ENCODE results near the gene ZNF747.

ZNF747 gene

DNA sequence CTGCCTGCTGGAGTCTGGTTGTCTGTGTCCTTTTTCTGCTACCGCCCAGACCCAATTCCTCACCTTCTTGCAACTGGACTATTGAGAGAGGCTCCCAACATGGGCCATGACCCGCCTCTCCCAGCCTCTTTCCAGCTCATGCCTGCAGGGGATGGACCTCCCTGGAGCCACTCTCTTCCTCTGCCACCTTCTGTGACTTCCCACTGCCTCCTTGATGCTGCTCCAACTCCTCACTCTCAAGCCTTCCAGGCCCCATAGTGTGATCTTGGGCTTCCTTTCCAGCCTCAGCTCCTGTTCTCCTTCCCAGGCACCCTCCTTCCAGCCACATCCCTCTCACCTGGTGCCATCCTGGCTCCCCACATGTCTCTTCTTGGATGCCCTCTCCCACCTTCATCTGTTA is 19.4 kb downstream of the ZNF747 start:
- peaks cover 0 to 4% (median 0%) of the 10 kb centered on the region in 5 donors for H3K27me3 ChIP-seq (ENCODE audit: control insufficient read depth in 5 of 5, insufficient read depth in 4 of 5, low read length in 5 of 5)

DNA sequence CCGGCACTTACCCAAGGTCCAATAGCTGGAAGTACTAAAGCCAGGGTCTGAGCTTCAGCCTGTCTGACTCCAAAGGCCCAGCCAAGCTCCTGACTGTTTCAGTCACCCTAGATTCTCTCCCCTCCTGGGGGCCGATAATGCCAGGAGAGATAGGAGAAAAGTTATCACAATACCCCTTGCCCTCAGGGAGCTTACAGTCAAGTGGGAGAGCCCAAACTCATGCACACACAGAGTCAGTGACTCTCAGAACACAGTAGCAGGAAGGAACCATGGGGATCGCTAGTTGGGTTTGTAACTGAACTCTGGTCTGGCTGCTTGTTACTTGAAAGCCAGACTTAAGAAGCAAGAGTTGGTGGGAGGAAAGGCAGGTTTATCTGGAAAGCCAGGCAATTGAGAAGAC is 23.1 kb downstream of the ZNF747 start:
- Histone ChIP-seq H3K4me1 (ENCODE audit: control insufficient read depth in 5 of 5, insufficient read depth in 5 of 5, low read length in 5 of 5) (no peaks in the 10 kb centered on the region), H3K27me3 (ENCODE audit: control insufficient read depth in 5 of 5, insufficient read depth in 4 of 5, low read length in 5 of 5) (peaks cover 0 to 2% (median 0%) of the 10 kb centered on the region in 5 donors), H3K9me3 (ENCODE audit: control insufficient read depth in 5 of 5, low read length in 5 of 5) (no peaks in the 10 kb centered on the region), H3K27ac (ENCODE audit: low read depth, low read length) (no peak overlapping the region), H3K9ac (ENCODE audit: low read length in 5 of 5) (no peak overlapping the region), H3K36me3 (ENCODE audit: control insufficient read depth in 5 of 5, insufficient read depth in 5 of 5, low read length in 5 of 5) (peaks cover 0 to 15% (median 0%) of the 10 kb centered on the region in 5 donors), H3K4me3 (ENCODE audit: low read depth in 1 of 5, low read length in 5 of 5) (no peak overlapping the region)

More for the DNA sequence above, 19.4 kb downstream of the ZNF747 start:
- peak overlapping the region in 1 of 5 donors; percentile 43 for H3K9ac ChIP-seq (ENCODE audit: low read length in 5 of 5)
- no peaks in the 10 kb centered on the region for H3K4me1 ChIP-seq (ENCODE audit: control insufficient read depth in 5 of 5, insufficient read depth in 5 of 5, low read length in 5 of 5)
- H3K27ac ChIP-seq (ENCODE audit: low read depth, low read length): no peak overlapping the region
- H3K9me3 ChIP-seq (ENCODE audit: control insufficient read depth in 5 of 5, low read length in 5 of 5): no peaks in the 10 kb centered on the region
- peaks cover 0 to 16% (median 0%) of the 10 kb centered on the region in 5 donors for H3K36me3 ChIP-seq (ENCODE audit: control insufficient read depth in 5 of 5, insufficient read depth in 5 of 5, low read length in 5 of 5)
- no peak overlapping the region for H3K4me3 ChIP-seq (ENCODE audit: low read depth in 1 of 5, low read length in 5 of 5)

GRCh38 chr16:30510376-30510938 is 24.2 kb downstream of the ZNF747 start:
- Histone ChIP-seq H3K27ac (ENCODE audit: low read depth, low read length) (no peak overlapping the region), H3K27me3 (ENCODE audit: control insufficient read depth in 5 of 5, insufficient read depth in 4 of 5, low read length in 5 of 5) (peaks cover 0 to 2% (median 0%) of the 10 kb centered on the region in 5 donors), H3K36me3 (ENCODE audit: control insufficient read depth in 5 of 5, insufficient read depth in 5 of 5, low read length in 5 of 5) (peaks cover 0 to 15% (median 0%) of the 10 kb centered on the region in 5 donors), H3K9ac (ENCODE audit: low read length in 5 of 5) (no peak overlapping the region), H3K4me3 (ENCODE audit: low read depth in 1 of 5, low read length in 5 of 5) (no peak overlapping the region), H3K4me1 (ENCODE audit: control insufficient read depth in 5 of 5, insufficient read depth in 5 of 5, low read length in 5 of 5) (no peaks in the 10 kb centered on the region), H3K9me3 (ENCODE audit: control insufficient read depth in 5 of 5, low read length in 5 of 5) (no peaks in the 10 kb centered on the region)

- Histone ChIP-seq H3K4me1 (ENCODE audit: control insufficient read depth in 5 of 5, insufficient read depth in 5 of 5, low read length in 5 of 5) (no peaks in the 10 kb centered on the region), H3K27me3 (ENCODE audit: control insufficient read depth in 5 of 5, insufficient read depth in 4 of 5, low read length in 5 of 5) (peaks cover 0 to 2% (median 0%) of the 10 kb centered on the region in 5 donors), H3K4me3 (ENCODE audit: low read depth in 1 of 5, low read length in 5 of 5) (no peak overlapping the region), H3K9me3 (ENCODE audit: control insufficient read depth in 5 of 5, low read length in 5 of 5) (no peaks in the 10 kb centered on the region), H3K9ac (ENCODE audit: low read length in 5 of 5) (no peak overlapping the region), H3K27ac (ENCODE audit: low read depth, low read length) (no peak overlapping the region), H3K36me3 (ENCODE audit: control insufficient read depth in 5 of 5, insufficient read depth in 5 of 5, low read length in 5 of 5) (peaks cover 0 to 11% (median 0%) of the 10 kb centered on the region in 5 donors)
Measured at GRCh38 chr16:30509081-30509765, 25.4 kb downstream of the ZNF747 start.

DNA sequence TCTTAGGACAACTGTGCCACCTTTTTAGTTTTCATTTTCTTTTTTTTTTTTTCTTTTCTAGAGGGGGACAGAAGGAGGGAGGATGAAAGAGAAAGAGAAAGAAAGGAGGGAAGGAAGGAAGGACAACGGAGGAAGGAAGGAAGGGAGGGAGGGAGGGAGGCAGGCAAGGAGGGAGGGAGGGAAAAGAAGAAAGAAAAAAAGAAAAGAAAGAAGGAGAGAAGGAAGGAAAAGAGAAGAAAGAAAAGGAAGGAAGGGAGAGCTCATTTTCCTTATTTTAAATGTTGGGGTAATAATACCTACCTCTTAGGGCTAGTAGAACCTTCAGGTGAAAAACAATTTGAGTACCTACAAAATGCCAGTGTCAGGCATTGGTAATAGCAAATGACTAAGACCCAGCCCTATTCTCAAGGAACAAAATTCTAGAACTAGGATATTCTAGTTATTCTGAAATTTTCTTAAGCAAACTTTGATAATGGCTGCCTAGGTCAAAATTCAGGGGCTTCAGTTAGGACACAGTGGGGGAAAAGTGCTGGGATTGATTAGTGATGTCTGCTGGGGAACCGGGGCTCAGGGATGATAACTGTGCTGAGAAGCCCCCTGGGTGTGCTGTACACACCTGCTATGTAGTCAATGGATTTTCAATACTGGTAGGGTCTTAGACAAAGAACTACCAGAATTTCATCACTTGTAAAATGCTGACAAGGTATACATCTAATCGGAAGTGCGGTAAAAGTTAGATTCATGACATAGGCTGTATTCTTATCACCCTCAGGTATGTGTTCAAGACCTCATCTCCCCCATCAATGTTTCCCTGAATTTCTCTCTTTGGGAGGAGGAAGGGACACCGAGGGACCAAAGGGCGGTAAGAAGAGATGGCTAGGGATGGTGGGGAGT is 31.0 kb downstream of the ZNF747 start:
- H3K9me3 ChIP-seq (ENCODE audit: control insufficient read depth in 5 of 5, low read length in 5 of 5): no peaks in the 10 kb centered on the region
- H3K9ac ChIP-seq (ENCODE audit: low read length in 5 of 5): no peak overlapping the region
- H3K27ac ChIP-seq (ENCODE audit: low read depth, low read length): no peak overlapping the region
- H3K27me3 ChIP-seq (ENCODE audit: control insufficient read depth in 5 of 5, insufficient read depth in 4 of 5, low read length in 5 of 5): peaks cover 0 to 2% (median 0%) of the 10 kb centered on the region in 5 donors
- no peak overlapping the region for H3K4me3 ChIP-seq (ENCODE audit: low read depth in 1 of 5, low read length in 5 of 5)
- H3K36me3 ChIP-seq (ENCODE audit: control insufficient read depth in 5 of 5, insufficient read depth in 5 of 5, low read length in 5 of 5): peaks cover 0 to 2% (median 0%) of the 10 kb centered on the region in 5 donors
- H3K4me1 ChIP-seq (ENCODE audit: control insufficient read depth in 5 of 5, insufficient read depth in 5 of 5, low read length in 5 of 5): no peaks in the 10 kb centered on the region

GRCh38 chr16:30499284-30499683 is 35.4 kb downstream of the ZNF747 start:
- Histone ChIP-seq H3K9me3 (ENCODE audit: control insufficient read depth in 5 of 5, low read length in 5 of 5) (no peaks in the 10 kb centered on the region), H3K27ac (ENCODE audit: low read depth, low read length) (no peak overlapping the region), H3K9ac (ENCODE audit: low read length in 5 of 5) (no peak overlapping the region), H3K4me3 (ENCODE audit: low read depth in 1 of 5, low read length in 5 of 5) (peak overlapping the region in 4 of 5 donors; percentile 40 to 59 (median 50)), H3K27me3 (ENCODE audit: control insufficient read depth in 5 of 5, insufficient read depth in 4 of 5, low read length in 5 of 5) (peaks cover 0 to 8% (median 0%) of the 10 kb centered on the region in 5 donors), H3K36me3 (ENCODE audit: control insufficient read depth in 5 of 5, insufficient read depth in 5 of 5, low read length in 5 of 5) (peaks cover 0 to 3% (median 0%) of the 10 kb centered on the region in 5 donors), H3K4me1 (ENCODE audit: control insufficient read depth in 5 of 5, insufficient read depth in 5 of 5, low read length in 5 of 5) (no peaks in the 10 kb centered on the region)

GRCh38 chr16:30494709-30495108 is 39.9 kb downstream of the ZNF747 start:
- Histone ChIP-seq H3K4me1 (ENCODE audit: control insufficient read depth in 5 of 5, insufficient read depth in 5 of 5, low read length in 5 of 5) (peaks cover 0 to 14% (median 4%) of the 10 kb centered on the region in 5 donors), H3K4me3 (ENCODE audit: low read depth in 1 of 5, low read length in 5 of 5) (no peak overlapping the region), H3K9ac (ENCODE audit: low read length in 5 of 5) (no peak overlapping the region), H3K36me3 (ENCODE audit: control insufficient read depth in 5 of 5, insufficient read depth in 5 of 5, low read length in 5 of 5) (peaks cover 0 to 3% (median 0%) of the 10 kb centered on the region in 5 donors), H3K27ac (ENCODE audit: low read depth, low read length) (no peak overlapping the region), H3K27me3 (ENCODE audit: control insufficient read depth in 5 of 5, insufficient read depth in 4 of 5, low read length in 5 of 5) (peaks cover 0 to 11% (median 0%) of the 10 kb centered on the region in 5 donors), H3K9me3 (ENCODE audit: control insufficient read depth in 5 of 5, low read length in 5 of 5) (no peaks in the 10 kb centered on the region)

DNA sequence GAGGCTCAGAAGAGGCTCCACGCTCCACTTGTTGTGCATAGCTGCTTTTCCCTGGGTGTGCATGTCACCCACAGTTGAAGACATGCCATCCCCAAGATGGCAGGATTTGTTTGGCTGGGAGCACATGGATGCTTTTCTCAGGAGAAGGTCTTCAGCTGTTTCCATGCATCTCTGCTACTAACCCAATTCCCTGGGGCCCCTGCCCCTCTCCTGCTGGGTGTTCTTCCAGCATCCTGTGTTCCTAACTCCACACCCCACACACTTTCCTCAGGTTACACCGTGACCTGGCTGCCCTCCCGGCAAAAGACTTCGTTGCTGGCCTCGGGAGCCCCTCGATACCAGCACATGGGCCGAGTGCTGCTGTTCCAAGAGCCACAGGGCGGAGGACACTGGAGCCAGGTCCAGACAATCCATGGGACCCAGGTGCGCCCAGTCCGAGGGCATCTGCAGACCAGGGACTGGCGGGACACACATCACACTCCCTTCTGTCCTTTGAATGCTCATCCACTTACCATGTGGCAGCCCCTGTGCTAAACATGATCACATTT is 40.6 kb downstream of the ZNF747 start:
- H3K27ac ChIP-seq (ENCODE audit: low read depth, low read length): no peak overlapping the region
- H3K4me1 ChIP-seq (ENCODE audit: control insufficient read depth in 5 of 5, insufficient read depth in 5 of 5, low read length in 5 of 5): peaks cover 0 to 18% (median 8%) of the 10 kb centered on the region in 5 donors
- H3K36me3 ChIP-seq (ENCODE audit: control insufficient read depth in 5 of 5, insufficient read depth in 5 of 5, low read length in 5 of 5): peaks cover 0 to 3% (median 0%) of the 10 kb centered on the region in 5 donors
- H3K9ac ChIP-seq (ENCODE audit: low read length in 5 of 5): no peak overlapping the region
- H3K4me3 ChIP-seq (ENCODE audit: low read depth in 1 of 5, low read length in 5 of 5): no peak overlapping the region
- H3K9me3 ChIP-seq (ENCODE audit: control insufficient read depth in 5 of 5, low read length in 5 of 5): no peaks in the 10 kb centered on the region
- H3K27me3 ChIP-seq (ENCODE audit: control insufficient read depth in 5 of 5, insufficient read depth in 4 of 5, low read length in 5 of 5): peaks cover 0 to 11% (median 0%) of the 10 kb centered on the region in 5 donors

- H3K36me3 ChIP-seq (ENCODE audit: control insufficient read depth in 5 of 5, insufficient read depth in 5 of 5, low read length in 5 of 5): peaks cover 0 to 3% (median 0%) of the 10 kb centered on the region in 5 donors
- peak overlapping the region in 1 of 5 donors; percentile 12 for H3K9ac ChIP-seq (ENCODE audit: low read length in 5 of 5)
- peaks cover 0 to 18% (median 11%) of the 10 kb centered on the region in 5 donors for H3K4me1 ChIP-seq (ENCODE audit: control insufficient read depth in 5 of 5, insufficient read depth in 5 of 5, low read length in 5 of 5)
- H3K27ac ChIP-seq (ENCODE audit: low read depth, low read length): no peak overlapping the region
- no peak overlapping the region for H3K4me3 ChIP-seq (ENCODE audit: low read depth in 1 of 5, low read length in 5 of 5)
- H3K27me3 ChIP-seq (ENCODE audit: control insufficient read depth in 5 of 5, insufficient read depth in 4 of 5, low read length in 5 of 5): peaks cover 0 to 11% (median 0%) of the 10 kb centered on the region in 5 donors
- no peaks in the 10 kb centered on the region for H3K9me3 ChIP-seq (ENCODE audit: control insufficient read depth in 5 of 5, low read length in 5 of 5)
Measured at GRCh38 chr16:30491744-30492308, 42.8 kb downstream of the ZNF747 start.
